GM18526 (cell line): ENCODE results near the gene EDEM3.

Experiments
- POLR2A ChIP-seq: IDR thresholded peaks from 3 replicates; pipeline ENCODE4 v1.6.1; 2011; ENCODE audit not compliant: insufficient read length; ENCODE audit errors: extremely low read depth

Gene EDEM3

GRCh38 chr1:184664661-184665060, 90.0 kb downstream of the EDEM3 start:
- TF ChIP-seq POLR2A: no peak

GRCh38 chr1:184664042-184664660, 90.5 kb downstream of the EDEM3 start:
- no peak for TF ChIP-seq POLR2A

- TF ChIP-seq POLR2A: no peak
Measured at GRCh38 chr1:184661801-184662200, 92.9 kb downstream of the EDEM3 start.

GRCh38 chr1:184660462-184661191, 94.0 kb downstream of the EDEM3 start:
- no peak for TF ChIP-seq POLR2A

GRCh38 chr1:184658055-184658454, 96.6 kb downstream of the EDEM3 start:
- no peak for TF ChIP-seq POLR2A

- TF ChIP-seq POLR2A: no peak
Measured at GRCh38 chr1:184656221-184656620, 98.4 kb downstream of the EDEM3 start.

GRCh38 chr1:184655185-184655584, 99.5 kb downstream of the EDEM3 start:
- TF ChIP-seq POLR2A: no peak

GRCh38 chr1:184650177-184650866, 104.3 kb downstream of the EDEM3 start:
- no peak for TF ChIP-seq POLR2A

- TF ChIP-seq POLR2A: no peak
Measured at GRCh38 chr1:184649451-184649888, 105.2 kb downstream of the EDEM3 start.

- no peak for TF ChIP-seq POLR2A
Measured at GRCh38 chr1:184648856-184649201, 105.8 kb downstream of the EDEM3 start.

GRCh38 chr1:184648160-184648855, 106.3 kb downstream of the EDEM3 start:
- TF ChIP-seq POLR2A: no peak

GRCh38 chr1:184647471-184647870, 107.2 kb downstream of the EDEM3 start:
- no peak for TF ChIP-seq POLR2A

- no peak for TF ChIP-seq POLR2A
Measured at GRCh38 chr1:184646824-184647223, 107.8 kb downstream of the EDEM3 start.

GRCh38 chr1:184646178-184646701, 108.4 kb downstream of the EDEM3 start:
- no peak for TF ChIP-seq POLR2A

GRCh38 chr1:184644771-184645170, 109.9 kb downstream of the EDEM3 start:
- no peak for TF ChIP-seq POLR2A

- no peak for TF ChIP-seq POLR2A
Measured at GRCh38 chr1:184643661-184644060, 111.0 kb downstream of the EDEM3 start.

- TF ChIP-seq POLR2A: no peak
Measured at GRCh38 chr1:184641894-184642293, 112.8 kb downstream of the EDEM3 start.
